KMS-11 (cell line): ENCODE measurements around the gene TNNI3K.

ENCODE experiments used
- H2AFZ ChIP-seq: fragments of 200-600 bp; sonication (generic); 2 replicates; pipeline ENCODE4 v1.6.1; 2016; ENCODE audit warnings: antibody characterized with exemption, mixed run types, low read depth
- H3K27ac ChIP-seq: fragments of 200-600 bp; sonication (generic); 2 replicates; pipeline ENCODE4 v1.6.1; 2016; ENCODE audit warnings: mild to moderate bottlenecking, mixed run types
- H3K27me3 ChIP-seq: fragments of 200-600 bp; sonication (generic); 2 replicates; pipeline ENCODE4 v1.6.1; 2017; ENCODE audit warnings: mild to moderate bottlenecking, low read depth, mixed run types, moderate library complexity; ENCODE audit not compliant: insufficient read depth
- H3K36me3 ChIP-seq: fragments of 200-600 bp; sonication (generic); 2 replicates; pipeline ENCODE4 v1.6.1; 2017; ENCODE audit warnings: mild to moderate bottlenecking, mixed run types; ENCODE audit not compliant: insufficient read depth
- H3K4me1 ChIP-seq: fragments of 200-600 bp; sonication (generic); 2 replicates; pipeline ENCODE4 v1.6.1; 2016; ENCODE audit warnings: mild to moderate bottlenecking, low read depth, mixed run types; ENCODE audit not compliant: poor library complexity, severe bottlenecking
- H3K4me2 ChIP-seq: fragments of 200-600 bp; sonication (generic); 2 replicates; pipeline ENCODE4 v1.7.0; 2016; ENCODE audit warnings: mild to moderate bottlenecking, mixed run types
- H3K4me3 ChIP-seq: fragments of 200-600 bp; sonication (generic); IDR thresholded peaks from 2 replicates; pipeline ENCODE4 v1.6.1; 2017; ENCODE audit warnings: low read depth, low read length, mixed read lengths; ENCODE audit not compliant: insufficient read depth
- H3K79me2 ChIP-seq: fragments of 200-600 bp; sonication (generic); 2 replicates; pipeline ENCODE4 v1.6.1; 2016; ENCODE audit warnings: low read depth, mixed run types; ENCODE audit not compliant: insufficient read depth
- H3K9ac ChIP-seq: fragments of 200-600 bp; sonication (generic); 2 replicates; pipeline ENCODE4 v1.6.1; 2016; ENCODE audit warnings: mild to moderate bottlenecking, mixed run types
- H4K20me1 ChIP-seq: fragments of 200-600 bp; sonication (generic); 2 replicates; pipeline ENCODE4 v1.6.1; 2016; ENCODE audit warnings: mild to moderate bottlenecking, mixed run types; ENCODE audit not compliant: insufficient read depth
- CTCF ChIP-seq: fragments of 200-600 bp; sonication (generic); conservative IDR thresholded peaks from 2 replicates; pipeline ENCODE4 v1.6.1; 2017; ENCODE audit warnings: low read depth, mild to moderate bottlenecking, antibody characterized with exemption, low read length, moderate library complexity, mixed read lengths

Gene TNNI3K

GRCh38 chr1:74419611-74420010, 184.4 kb downstream of the TNNI3K start:
- H3K36me3 ChIP-seq = no peaks in the 10 kb centered on the region
- H3K4me1 ChIP-seq = no peaks in the 10 kb centered on the region
- H3K9ac ChIP-seq = no peak overlapping the region
- H3K4me2 ChIP-seq = no peak overlapping the region
- H2AFZ ChIP-seq = no peak overlapping the region
- no peak for TF ChIP-seq CTCF
- H3K79me2 ChIP-seq = no peaks in the 10 kb centered on the region
- H3K27me3 ChIP-seq = no peaks in the 10 kb centered on the region
- no peaks in the 10 kb centered on the region for H4K20me1 ChIP-seq
- no peak overlapping the region for H3K27ac ChIP-seq
- no peak overlapping the region for H3K4me3 ChIP-seq

- H3K36me3 ChIP-seq = no peaks in the 10 kb centered on the region
- H3K4me1 ChIP-seq = no peaks in the 10 kb centered on the region
- no peak overlapping the region for H3K4me3 ChIP-seq
- H3K27ac ChIP-seq = no peak overlapping the region
- H3K79me2 ChIP-seq = no peaks in the 10 kb centered on the region
- H3K27me3 ChIP-seq = no peaks in the 10 kb centered on the region
- TF ChIP-seq CTCF = no peak
- no peak overlapping the region for H3K9ac ChIP-seq
- H2AFZ ChIP-seq = no peak overlapping the region
- no peak overlapping the region for H3K4me2 ChIP-seq
- H4K20me1 ChIP-seq = no peaks in the 10 kb centered on the region
Measured at GRCh38 chr1:74420467-74420866, 185.3 kb downstream of the TNNI3K start.

- Histone ChIP-seq H4K20me1 (no peaks in the 10 kb centered on the region), H3K4me2 (no peak overlapping the region), H2AFZ (no peak overlapping the region), H3K36me3 (no peaks in the 10 kb centered on the region), H3K4me1 (no peaks in the 10 kb centered on the region), H3K27ac (no peak overlapping the region), H3K79me2 (no peaks in the 10 kb centered on the region), H3K4me3 (no peak overlapping the region), H3K9ac (no peak overlapping the region), H3K27me3 (no peaks in the 10 kb centered on the region)
- TF ChIP-seq CTCF = no peak
Measured at GRCh38 chr1:74422421-74423292, 187.5 kb downstream of the TNNI3K start.

- Histone ChIP-seq H3K9ac (no peak overlapping the region), H3K4me3 (no peak overlapping the region), H3K4me1 (no peaks in the 10 kb centered on the region), H3K36me3 (no peaks in the 10 kb centered on the region), H3K4me2 (no peak overlapping the region), H2AFZ (no peak overlapping the region), H3K27ac (no peak overlapping the region), H4K20me1 (no peaks in the 10 kb centered on the region), H3K27me3 (no peaks in the 10 kb centered on the region), H3K79me2 (no peaks in the 10 kb centered on the region)
- TF ChIP-seq CTCF = no peak
Measured at GRCh38 chr1:74423471-74423870, 188.3 kb downstream of the TNNI3K start.
